VCaP (cell line): ENCODE results near the gene ZNF292.

Experiments used
- H3K27ac ChIP-seq: fragments of 450-650 bp; 2 replicates; pipeline ENCODE4 v1.5.1; 2017
- TF ChIP-seq, protein P1 (sequence below): fragments of 450-650 bp; conservative IDR thresholded peaks from 2 replicates; pipeline ENCODE4 v1.5.1; 2017; ENCODE audit warnings: mild to moderate bottlenecking, moderate library complexity

Gene ZNF292

DNA sequence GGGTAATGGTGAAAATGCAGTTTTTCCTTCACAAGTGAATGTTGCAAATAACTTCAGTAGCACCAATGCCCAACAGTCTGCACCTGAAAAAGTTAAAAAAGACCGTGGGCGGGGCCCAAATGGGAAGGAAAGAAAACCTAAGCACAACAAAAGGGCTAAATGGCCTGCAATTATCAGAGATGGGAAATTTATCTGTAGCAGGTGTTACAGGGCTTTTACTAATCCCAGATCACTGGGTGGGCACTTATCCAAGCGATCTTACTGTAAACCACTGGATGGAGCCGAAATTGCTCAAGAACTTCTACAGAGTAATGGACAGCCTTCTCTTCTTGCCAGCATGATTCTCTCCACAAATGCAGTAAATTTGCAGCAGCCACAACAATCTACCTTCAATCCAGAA, 102.2 kb downstream of the ZNF292 start:
- TF ChIP-seq, protein P1, sequence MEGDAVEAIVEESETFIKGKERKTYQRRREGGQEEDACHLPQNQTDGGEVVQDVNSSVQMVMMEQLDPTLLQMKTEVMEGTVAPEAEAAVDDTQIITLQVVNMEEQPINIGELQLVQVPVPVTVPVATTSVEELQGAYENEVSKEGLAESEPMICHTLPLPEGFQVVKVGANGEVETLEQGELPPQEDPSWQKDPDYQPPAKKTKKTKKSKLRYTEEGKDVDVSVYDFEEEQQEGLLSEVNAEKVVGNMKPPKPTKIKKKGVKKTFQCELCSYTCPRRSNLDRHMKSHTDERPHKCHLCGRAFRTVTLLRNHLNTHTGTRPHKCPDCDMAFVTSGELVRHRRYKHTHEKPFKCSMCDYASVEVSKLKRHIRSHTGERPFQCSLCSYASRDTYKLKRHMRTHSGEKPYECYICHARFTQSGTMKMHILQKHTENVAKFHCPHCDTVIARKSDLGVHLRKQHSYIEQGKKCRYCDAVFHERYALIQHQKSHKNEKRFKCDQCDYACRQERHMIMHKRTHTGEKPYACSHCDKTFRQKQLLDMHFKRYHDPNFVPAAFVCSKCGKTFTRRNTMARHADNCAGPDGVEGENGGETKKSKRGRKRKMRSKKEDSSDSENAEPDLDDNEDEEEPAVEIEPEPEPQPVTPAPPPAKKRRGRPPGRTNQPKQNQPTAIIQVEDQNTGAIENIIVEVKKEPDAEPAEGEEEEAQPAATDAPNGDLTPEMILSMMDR, result no peak

GRCh38 chr6:87257975-87258374, 102.6 kb downstream of the ZNF292 start:
- no peak overlapping the region for H3K27ac ChIP-seq
- TF ChIP-seq, protein P1, result no peak

More for the DNA sequence above, 102.2 kb downstream of the ZNF292 start:
- H3K27ac ChIP-seq, result no peak overlapping the region

GRCh38 chr6:87259791-87260190, 104.4 kb downstream of the ZNF292 start:
- no peak overlapping the region for H3K27ac ChIP-seq
- TF ChIP-seq, protein P1, result no peak

DNA sequence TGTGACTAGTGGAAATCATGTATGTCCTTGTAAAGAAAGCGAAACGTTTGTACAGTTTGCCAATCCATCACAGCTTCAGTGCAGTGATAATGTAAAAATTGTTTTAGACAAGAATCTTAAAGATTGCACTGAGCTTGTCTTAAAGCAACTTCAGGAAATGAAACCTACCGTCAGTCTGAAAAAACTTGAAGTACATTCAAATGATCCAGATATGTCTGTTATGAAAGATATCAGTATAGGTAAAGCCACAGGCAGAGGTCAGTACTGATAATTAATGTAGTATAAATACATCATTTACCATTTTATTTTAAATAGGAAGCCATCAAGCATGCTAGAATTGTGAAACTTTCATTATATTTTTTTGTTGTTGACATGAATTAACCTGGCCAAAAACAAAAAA, 106.2 kb downstream of the ZNF292 start:
- H3K27ac ChIP-seq, result no peak overlapping the region
- TF ChIP-seq, protein P1, result no peak

GRCh38 chr6:87264481-87264880, 109.1 kb downstream of the ZNF292 start:
- no peak overlapping the region for H3K27ac ChIP-seq
- TF ChIP-seq, protein P1, result no peak

DNA sequence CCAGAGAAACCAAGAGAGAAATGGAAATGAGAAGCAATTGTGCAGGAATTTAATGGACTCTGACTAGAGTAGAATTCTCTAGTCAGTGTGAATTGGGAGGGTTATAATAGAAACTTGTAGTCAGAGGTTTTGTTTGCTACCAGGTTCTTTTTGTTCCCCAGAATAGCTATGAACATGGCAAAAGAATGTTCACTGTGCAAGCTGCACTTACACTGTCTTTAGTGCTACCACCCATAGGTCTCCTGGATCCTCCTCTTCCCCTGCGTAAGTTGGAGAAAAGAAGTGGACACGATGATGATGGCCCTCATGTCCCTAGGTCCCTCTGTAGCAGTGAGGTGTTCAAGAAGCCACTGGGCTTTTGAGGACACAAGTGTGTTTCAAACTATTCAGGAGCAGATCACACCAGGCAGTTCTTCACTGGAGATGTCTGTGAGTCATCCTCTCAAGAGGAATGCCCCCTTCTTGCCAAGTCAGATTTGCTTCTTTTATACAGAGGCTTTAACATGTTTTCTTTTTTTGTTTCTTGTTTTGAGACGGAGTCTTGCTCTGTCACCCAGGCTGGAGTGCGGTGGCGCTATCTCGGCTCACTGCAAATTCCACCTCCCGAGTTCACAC, 119.4 kb downstream of the ZNF292 start:
- TF ChIP-seq, protein P1, result no peak
- peak overlapping the region; percentile 68; the same call in 1 of the 2 replicates for H3K27ac ChIP-seq

- TF ChIP-seq, protein P1, result no peak
- H3K27ac ChIP-seq, result peak overlapping the region; percentile 68
Measured at GRCh38 chr6:87276624-87277023, 121.3 kb downstream of the ZNF292 start.
